HCT116 (cell line): ENCODE results near the gene NUP153. TPM values are rescaled to one million over a fixed set of nuclear protein-coding genes. Genes with fewer than 3 reads are reported as not detected.

Experiments
- ATAC-seq: fragments of 200-7000 bp; cut with Tn5 transposase; 2 replicates; pipeline ENCODE4 v1.9.1; 2020; ENCODE audit warnings: mild to moderate bottlenecking, moderate library complexity
- BruUV-seq: library from RNA; stranded (reverse); fragments of 400-500 nt; replicated peaks from 2 replicates; lab custom pipeline; 2021; lab: Mats Ljungman, UMichigan
- CTCF ChIA-PET: fragments of 300-600 bp; sonication (Branson Sonifier 250); formaldehyde crosslinking; loops from one replicate; lab custom pipeline; 2021; ENCODE audit warnings: antibody characterized with exemption; lab: Charles Lee
- POLR2A ChIA-PET: fragments of 300-600, 350-600 bp; sonication (Branson Sonifier 250); formaldehyde crosslinking; loops from one replicate; lab custom pipeline; 2021; ENCODE audit warnings: antibody characterized with exemption; lab: Charles Lee
- RAD21 ChIA-PET, 2 experiments: fragments of 300-600 bp; sonication (Branson Sonifier 250); formaldehyde crosslinking; loops; one replicate each; lab custom pipeline; 2023; ENCODE audit warnings: low total read pairs in 2 of 2; ENCODE audit not compliant: uncharacterized antibody in 2 of 2, unreplicated experiment in 2 of 2, low non-redundant PET in 1 of 2; lab: Charles Lee
- DNase-seq: peaks from one replicate; pipeline ENCODE4 v3.0.0-alpha.2; 2010; ENCODE audit warnings: low read depth, low spot score
- H2AFZ ChIP-seq: fragments of 200-600 bp; shearing (Covaris generic), sonication (generic); 2 replicates; pipeline ENCODE4 v1.6.1; 2017; ENCODE audit warnings: low read depth, mixed run types, mixed read lengths, antibody characterized with exemption, low read length; ENCODE audit not compliant: poor library complexity, severe bottlenecking
- H3K27ac ChIP-seq: 2 replicates; pipeline ENCODE4 v1.5.1; 2012; ENCODE audit warnings: low read depth, low read length
- H3K27me3 ChIP-seq: fragments of 200-600 bp; sonication (generic); 2 replicates; pipeline ENCODE4 v1.6.1; 2016; ENCODE audit warnings: mixed run types, low read length, mixed read lengths; ENCODE audit not compliant: insufficient read depth
- H3K36me3 ChIP-seq, 2 experiments: fragments of 200-500 bp in 1 of 2; fragments of 200-600 bp in 1 of 2; sonication (Bioruptor generic) in 1 of 2; sonication (generic) in 1 of 2; 2 replicates each; pipeline versions ENCODE4 v1.5.1 to v1.6.1; 2014 to 2016; ENCODE audit warnings: low read length in 2 of 2, inconsistent platforms in 1 of 2, mixed read lengths in 1 of 2, mixed run types in 1 of 2; ENCODE audit not compliant: insufficient read depth in 2 of 2, control insufficient read depth in 1 of 2
- H3K4me1 ChIP-seq, 2 experiments: fragments of 200-600 bp in 1 of 2; sonication (generic) in 1 of 2; 2 replicates each; pipeline versions ENCODE4 v1.5.1 to v1.6.1; 2012 to 2017; ENCODE audit warnings: low read length in 2 of 2, inconsistent platforms in 1 of 2, mild to moderate bottlenecking in 1 of 2, mixed read lengths in 1 of 2, mixed run types in 1 of 2, moderate library complexity in 1 of 2; ENCODE audit not compliant: insufficient read depth in 2 of 2, control insufficient read depth in 1 of 2
- H3K4me2 ChIP-seq: fragments of 200-600 bp; sonication (generic); 2 replicates; pipeline ENCODE4 v1.6.1; 2017; ENCODE audit warnings: mixed run types, low read length, mixed read lengths
- H3K4me3 ChIP-seq, 2 experiments: fragments of 200-600 bp in 1 of 2; sonication (generic) in 1 of 2; replicated peaks in 1 of 2; 2 replicates each; pipeline ENCODE4 v1.5.1; 2011 to 2016; ENCODE audit warnings: low read length in 2 of 2, control low read depth in 1 of 2, low read depth in 1 of 2, mild to moderate bottlenecking in 1 of 2, mixed read lengths in 1 of 2, mixed run types in 1 of 2
- H3K79me2 ChIP-seq: fragments of 200-600 bp; sonication (generic); 2 replicates; pipeline ENCODE4 v1.6.1; 2017; ENCODE audit warnings: mild to moderate bottlenecking, mixed run types, low read length, moderate library complexity, mixed read lengths; ENCODE audit not compliant: insufficient read depth
- H3K9ac ChIP-seq: fragments of 200-600 bp; sonication (generic); 2 replicates; pipeline ENCODE4 v1.6.1; 2016; ENCODE audit warnings: low read length, mixed read lengths
- H3K9me2 ChIP-seq: fragments of 200-600 bp; sonication (generic), shearing (Covaris generic); 2 replicates; pipeline ENCODE4 v1.6.1; 2017; ENCODE audit warnings: mixed run types, mild to moderate bottlenecking, moderate library complexity; ENCODE audit not compliant: insufficient read depth
- H3K9me3 ChIP-seq, 2 experiments: fragments of 200-500 bp in 1 of 2; fragments of 200-600 bp in 1 of 2; sonication (Bioruptor generic) in 1 of 2; sonication (generic) in 1 of 2; 2 replicates each; pipeline ENCODE4 v1.6.1; 2014 to 2017; ENCODE audit warnings: low read length in 2 of 2, mixed read lengths in 2 of 2, inconsistent platforms in 1 of 2, low read depth in 1 of 2, mild to moderate bottlenecking in 1 of 2, mixed run types in 1 of 2, moderate library complexity in 1 of 2; ENCODE audit not compliant: control insufficient read depth in 1 of 2, insufficient read depth in 1 of 2
- H4K20me1 ChIP-seq: fragments of 200-600 bp; sonication (generic), shearing (Covaris generic); 2 replicates; pipeline ENCODE4 v1.6.1; 2017; ENCODE audit warnings: mixed run types, mild to moderate bottlenecking, moderate library complexity; ENCODE audit not compliant: insufficient read depth
- ATF3 ChIP-seq: IDR thresholded peaks from 2 replicates; pipeline ENCODE4 v1.6.1; 2012
- CEBPB ChIP-seq: IDR thresholded peaks from 2 replicates; pipeline ENCODE4 v1.6.1; 2012; ENCODE audit warnings: low read depth
- EGR1 ChIP-seq: IDR thresholded peaks from 2 replicates; pipeline ENCODE4 v1.6.1; 2012; ENCODE audit warnings: low read depth
- ELF1 ChIP-seq: IDR thresholded peaks from 2 replicates; pipeline ENCODE4 v1.6.1; 2012; ENCODE audit warnings: low read depth, borderline replicate concordance
- EZH2 ChIP-seq: fragments of 200-600 bp; sonication (generic); IDR thresholded peaks from 2 replicates; pipeline ENCODE4 v1.6.1; 2017; ENCODE audit warnings: antibody characterized with exemption, mixed run types
- FOSL1 ChIP-seq: IDR thresholded peaks from 2 replicates; pipeline ENCODE4 v1.6.1; 2012; ENCODE audit warnings: low read depth
- JUND ChIP-seq: IDR thresholded peaks from 2 replicates; pipeline ENCODE4 v1.6.1; 2012
- MAX ChIP-seq: IDR thresholded peaks from 2 replicates; pipeline ENCODE4 v1.6.1; 2012
- POLR2A ChIP-seq: IDR thresholded peaks from 2 replicates; pipeline ENCODE4 v1.7.0; 2011; ENCODE audit warnings: borderline replicate concordance; ENCODE audit not compliant: insufficient read depth, insufficient read length; ENCODE audit errors: extremely low read depth
- POLR2AphosphoS5 ChIP-seq: IDR thresholded peaks from 2 replicates; pipeline ENCODE4 v1.6.1; 2011; ENCODE audit warnings: mild to moderate bottlenecking, low read depth, low read length, moderate library complexity
- RAD21 ChIP-seq: IDR thresholded peaks from 2 replicates; pipeline ENCODE4 v1.6.1; 2012; ENCODE audit warnings: low read depth, mild to moderate bottlenecking
- REST ChIP-seq: IDR thresholded peaks from 2 replicates; pipeline ENCODE4 v1.6.1; 2012; ENCODE audit warnings: low read depth
- SIN3A ChIP-seq: IDR thresholded peaks from 2 replicates; pipeline ENCODE4 v1.6.1; 2012; ENCODE audit warnings: low read depth
- SRF ChIP-seq: IDR thresholded peaks from 2 replicates; pipeline ENCODE4 v1.6.1; 2012; ENCODE audit warnings: low read depth
- YY1 ChIP-seq: IDR thresholded peaks from 2 replicates; pipeline ENCODE4 v1.6.1; 2011; ENCODE audit warnings: low read length, low read depth, moderate library complexity, mild to moderate bottlenecking; ENCODE audit not compliant: insufficient replicate concordance; ENCODE audit errors: extremely low read depth
- ZBTB33 ChIP-seq: IDR thresholded peaks from 2 replicates; pipeline ENCODE4 v1.6.1; 2011; ENCODE audit warnings: mild to moderate bottlenecking, low read length, moderate library complexity; ENCODE audit not compliant: insufficient replicate concordance; ENCODE audit errors: extremely low read depth
- ZFX ChIP-seq: fragments of 450-650 bp; IDR thresholded peaks from 2 replicates; pipeline ENCODE4 v1.6.1; 2017
- ZNF274 ChIP-seq: fragments of 200-500 bp; sonication (Bioruptor generic); IDR thresholded peaks from 2 replicates; pipeline ENCODE4 v1.6.1; 2014; ENCODE audit warnings: mild to moderate bottlenecking, low read depth, low read length, inconsistent platforms
- intact Hi-C: fragments of 100-400 bp; cut with micrococcal nuclease; formaldehyde crosslinking; loops from 2 replicates; pipeline ENCODE4 v1.10.0; 2022
- total RNA-seq: library from RNA; stranded (reverse); gene quantifications from one replicate; pipeline ENCODE4 v1.2.1, GENCODE V29; 2021; ENCODE audit not compliant: unreplicated experiment

Gene NUP153
- total RNA-seq, 1 experiment from 2014 or later = 51.6 TPM

GRCh38 chr6:17635568-17635967 lies 71.2 kb downstream of the NUP153 start:
- RAD21 ChIA-PET = no interaction called here
- Histone ChIP-seq H4K20me1 (peaks cover 18% of the 10 kb centered on the region), H3K9me2 (no peaks in the 10 kb centered on the region), H3K27me3 (no peaks in the 10 kb centered on the region), H3K4me3 (no peak overlapping the region), H3K36me3 (peaks cover 29 to 51% of the 10 kb centered on the region in 2 experiments), H3K27ac (no peak overlapping the region), H2AFZ (no peak overlapping the region), H3K4me2 (no peak overlapping the region), H3K4me1 (no peaks in the 10 kb centered on the region), H3K79me2 (peaks cover 79% of the 10 kb centered on the region), H3K9me3 (no peaks in the 10 kb centered on the region), H3K9ac (no peak overlapping the region)
- no peak for ATAC-seq
- no peak for TF ChIP-seq JUND
- TF ChIP-seq ZNF274 = no peak
- TF ChIP-seq CEBPB = no peak
- no peak for TF ChIP-seq ELF1
- TF ChIP-seq YY1 = no peak
- no peak for TF ChIP-seq EGR1
- no peak for TF ChIP-seq FOSL1
- TF ChIP-seq RAD21 = no peak
- TF ChIP-seq ZFX = no peak
- no peak for TF ChIP-seq REST
- TF ChIP-seq SRF = no peak
- no peak for TF ChIP-seq ZBTB33
- no peak for TF ChIP-seq MAX
- no peak for TF ChIP-seq POLR2A
- TF ChIP-seq EZH2 = no peak
- TF ChIP-seq ATF3 = no peak
- TF ChIP-seq SIN3A = no peak
- no peak for TF ChIP-seq POLR2AphosphoS5
- no peak for DNase-seq
- no TSS peak for BruUV-seq
- intact Hi-C loops = no loop called here
- CTCF ChIA-PET = no interaction called here
- POLR2A ChIA-PET = no interaction called here
